OCI-M1 (cell line): ENCODE results near the gene HNRNPH3.
A peak's percentile ranks its signal among the peaks of the same experiment; 100 is the strongest.

Experiments used
- DNase-seq: peaks from one replicate; lab custom pipeline; 2025; lab: John Stamatoyannopoulos, UW

Gene HNRNPH3

DNA sequence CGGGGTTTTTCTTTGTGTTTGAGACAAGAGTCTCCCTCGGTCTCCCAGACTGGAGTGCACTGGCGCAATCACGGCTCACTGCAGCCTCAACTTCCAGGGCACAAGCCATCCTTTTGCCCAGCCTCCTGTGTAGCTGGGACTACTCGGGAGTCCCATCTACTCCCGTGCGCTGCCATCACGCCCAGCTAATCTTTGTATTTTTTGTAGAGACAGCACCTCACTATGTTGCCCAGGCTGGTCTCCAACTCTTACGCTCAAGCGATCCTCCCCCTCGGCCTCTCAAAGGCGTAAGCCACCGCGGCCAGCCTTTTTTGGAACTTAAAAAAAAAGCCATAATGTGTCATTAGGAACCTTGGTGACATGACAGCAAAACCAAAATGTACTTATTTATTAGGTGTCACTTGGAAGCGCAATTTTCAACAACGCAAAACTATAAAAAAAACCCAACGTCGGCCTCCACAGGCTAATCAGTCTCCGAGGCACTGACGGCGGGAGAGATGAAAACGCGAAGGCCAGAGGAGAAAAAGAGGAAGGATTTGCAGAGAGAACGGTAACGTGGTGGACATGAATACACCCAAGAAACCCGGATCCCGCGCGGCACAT lies 911 bp upstream of the HNRNPH3 start:
- DNase-seq, result no peak

DNA sequence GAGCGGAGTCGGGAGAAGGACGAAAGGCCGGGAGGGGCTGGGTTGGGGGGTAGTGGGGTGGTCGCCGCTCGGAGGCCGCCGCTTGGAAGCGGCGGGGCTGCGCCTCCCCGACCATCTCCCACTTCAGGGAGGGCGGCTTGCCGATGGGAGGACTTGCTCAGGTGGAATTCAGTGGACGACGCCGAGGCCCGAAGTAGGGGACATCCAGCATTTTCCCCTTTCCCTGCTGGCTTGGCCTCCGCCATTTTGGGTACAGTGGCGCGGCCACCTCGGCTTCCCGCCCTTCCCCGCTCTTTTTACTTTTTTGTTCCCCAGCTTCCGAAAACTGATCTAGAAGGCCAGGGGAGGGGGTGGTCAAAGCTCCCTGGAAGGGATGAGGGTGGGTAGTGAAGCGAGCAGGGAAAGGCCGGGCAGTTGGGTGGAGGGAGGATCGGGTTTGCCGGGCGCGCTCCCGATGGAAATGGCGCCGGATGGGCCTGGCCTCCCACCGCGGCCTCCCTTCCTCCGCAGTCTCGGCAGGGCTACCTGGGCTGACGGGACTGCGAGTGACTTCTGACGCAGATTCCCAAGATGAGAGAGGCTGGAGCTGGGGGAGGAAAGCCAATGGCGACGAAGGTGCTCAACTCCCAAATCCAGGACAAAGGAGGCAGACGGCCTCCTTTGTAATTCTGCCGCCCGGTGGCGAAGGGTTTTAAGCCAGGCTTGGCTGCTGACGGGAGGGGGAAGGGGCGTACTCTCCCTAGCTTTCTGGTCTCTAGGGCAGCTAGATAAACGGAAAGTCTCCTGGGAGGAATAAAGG lies 594 bp downstream of the HNRNPH3 start, which contains the start of gene PBLD:
Gene PBLD, minus strand, starts transcription at position 670 of the 799 bp plus-strand sequence. CDS start 26,084 bp downstream, outside the sequence.
- peak; percentile 93 for DNase-seq

DNA sequence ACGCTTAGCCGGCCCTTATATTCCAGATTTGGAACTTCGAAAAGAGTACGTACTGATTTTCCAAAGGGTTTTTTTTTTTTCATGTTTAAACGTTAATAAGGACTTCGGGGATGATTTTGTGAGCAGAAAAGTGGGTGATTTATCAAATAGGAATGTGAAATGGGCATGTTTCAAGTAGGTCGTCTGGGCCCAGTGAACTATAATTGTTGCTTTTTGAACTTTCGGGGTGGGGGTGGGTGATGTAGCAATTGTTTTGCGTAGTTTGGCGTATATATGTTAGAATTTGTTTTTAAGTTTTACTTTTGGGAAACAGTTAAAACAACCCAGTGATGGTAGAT lies 1.2 kb downstream of the HNRNPH3 start:
- no peak for DNase-seq

DNA sequence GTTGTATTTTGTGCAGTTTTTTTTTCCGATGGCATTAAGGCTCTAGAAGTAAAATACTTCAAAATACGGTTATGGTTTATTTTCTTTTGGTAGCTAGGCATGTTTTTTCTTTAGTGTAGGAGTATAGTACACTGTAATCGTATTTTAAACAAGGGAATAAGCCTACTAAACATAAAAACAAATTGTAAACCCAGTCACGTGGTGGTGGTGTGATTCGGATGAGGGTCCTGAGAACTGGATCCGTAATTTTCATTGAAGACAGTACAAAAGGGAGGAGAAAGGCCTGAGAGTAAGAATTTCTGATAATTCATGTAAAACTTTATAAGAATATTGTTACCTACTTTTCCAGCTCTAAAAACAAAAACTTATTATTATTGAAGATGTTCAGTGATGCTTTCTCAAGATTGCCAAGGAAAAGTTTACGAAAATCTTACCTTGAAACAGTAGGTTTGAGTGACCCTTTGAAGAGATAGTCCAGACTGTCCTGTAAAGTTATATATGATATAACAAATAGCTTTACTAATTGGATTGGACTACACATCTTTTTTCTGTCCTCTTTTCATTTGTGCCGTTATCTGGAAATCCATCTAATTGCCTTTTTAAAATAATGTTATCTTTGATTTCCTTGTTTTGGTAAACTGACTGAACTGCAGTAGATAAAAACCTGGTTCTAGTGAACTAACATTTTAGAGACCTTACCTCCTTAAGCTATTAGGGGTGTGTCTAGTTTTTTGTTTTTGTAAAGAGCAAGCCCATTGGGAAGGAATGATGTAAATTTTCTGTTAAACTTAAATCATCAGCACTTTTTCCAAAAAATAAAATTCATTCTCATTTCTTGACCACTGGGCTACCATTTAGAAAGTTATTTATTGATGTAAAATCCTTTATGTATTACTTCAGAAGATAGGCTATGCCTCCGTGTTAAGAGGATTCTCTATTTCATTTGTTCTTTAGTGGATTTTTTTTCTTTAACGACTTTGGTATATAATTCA lies 1.9 kb downstream of the HNRNPH3 start:
- peak; percentile 57 for DNase-seq

DNA sequence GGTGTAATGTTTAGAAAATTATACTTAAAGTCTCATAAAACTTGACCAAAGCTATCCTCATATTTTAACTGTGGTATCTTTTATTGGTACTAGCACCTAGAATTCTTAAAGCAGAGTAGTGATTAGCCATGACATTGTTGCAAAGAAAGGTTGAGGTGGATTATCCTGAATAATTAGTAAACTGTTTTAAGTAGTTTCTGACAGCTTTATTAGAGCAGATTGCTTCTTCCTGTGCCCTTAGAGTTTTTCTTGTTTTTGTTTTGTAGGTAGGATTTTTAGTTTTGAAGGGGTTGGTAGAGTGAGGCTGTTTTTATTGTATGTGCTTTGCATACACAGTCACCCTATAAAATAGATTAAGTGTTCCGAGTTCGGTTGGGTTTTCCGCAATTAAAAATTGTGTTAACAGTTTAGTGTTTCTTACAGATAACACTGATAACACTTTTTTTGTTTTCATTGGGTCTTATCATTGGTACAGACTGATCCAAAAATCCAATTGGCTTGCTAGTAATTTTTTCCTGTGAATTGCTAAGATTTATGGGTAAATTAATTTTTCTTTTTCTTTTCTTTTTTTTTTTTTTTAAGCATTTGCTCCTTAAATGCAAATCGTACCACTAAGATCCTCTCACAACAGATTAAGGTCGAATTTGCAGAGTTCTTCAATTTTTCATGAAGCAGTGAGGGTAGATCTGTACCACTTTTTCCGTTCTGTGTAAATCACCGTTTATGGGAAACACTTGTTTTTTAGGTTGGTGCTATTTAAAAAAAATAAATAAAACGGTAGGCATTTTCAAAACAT lies 3.0 kb downstream of the HNRNPH3 start:
- DNase-seq, result peak; percentile 33

DNA sequence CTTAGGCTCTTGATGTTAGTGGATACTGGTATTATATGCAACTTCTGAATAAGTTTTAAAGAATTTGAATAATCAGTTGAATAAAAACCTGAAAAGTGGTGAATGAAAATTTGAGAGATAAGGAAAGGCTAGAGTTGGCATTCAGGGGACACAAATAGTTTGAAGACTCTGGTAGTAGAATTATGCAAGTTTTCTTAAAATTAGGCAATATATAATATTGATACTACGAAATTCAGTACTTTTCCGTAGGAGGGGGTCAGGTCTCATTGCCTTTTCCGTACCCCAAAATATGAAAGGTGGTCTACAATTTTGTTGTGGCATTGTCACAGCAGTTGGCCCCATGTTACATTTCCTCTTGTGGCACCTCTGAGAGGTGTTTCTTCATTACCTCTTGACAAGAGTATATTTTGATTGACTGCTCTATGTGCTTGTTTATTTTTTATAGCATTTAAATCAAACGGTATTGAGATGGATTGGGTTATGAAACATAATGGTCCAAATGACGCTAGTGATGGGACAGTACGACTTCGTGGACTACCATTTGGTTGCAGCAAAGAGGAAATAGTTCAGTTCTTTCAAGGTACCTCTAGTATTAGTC lies 5.0 kb downstream of the HNRNPH3 start:
- no peak for DNase-seq

DNA sequence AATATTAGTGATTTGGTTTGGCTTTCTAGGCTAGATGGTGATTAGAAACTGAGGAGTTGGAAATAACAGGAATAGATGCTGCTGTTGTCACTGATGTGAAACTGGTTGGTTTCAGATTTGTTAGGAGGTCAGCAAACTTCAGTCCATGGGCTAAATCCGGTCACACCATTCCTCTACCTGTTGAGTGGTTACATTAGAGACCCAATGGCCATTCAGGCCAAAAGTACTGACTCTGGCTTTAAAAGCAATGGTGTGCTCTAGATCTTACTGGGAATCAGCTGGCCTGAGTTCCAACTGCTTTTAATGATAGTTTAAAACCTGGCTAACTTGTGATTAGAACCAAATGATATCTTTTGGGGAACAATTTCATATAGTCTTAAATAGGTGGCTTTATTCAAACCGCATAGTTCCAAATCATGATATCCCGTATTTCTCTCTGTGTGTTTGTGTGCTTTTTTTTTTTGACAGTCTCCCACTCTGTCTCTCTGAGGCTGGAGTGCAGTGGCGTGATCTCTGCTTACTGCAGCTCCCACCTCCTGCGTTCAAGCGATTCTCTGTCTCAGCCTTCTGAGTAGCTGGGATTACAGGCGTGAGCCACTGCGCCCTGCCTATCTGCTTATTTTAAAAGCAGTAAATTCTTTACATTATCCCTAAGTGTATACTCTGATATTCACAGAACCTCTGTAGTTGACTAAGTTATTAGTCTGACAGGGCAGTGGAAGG lies 8.7 kb downstream of the HNRNPH3 start:
- DNase-seq, result no peak

DNA sequence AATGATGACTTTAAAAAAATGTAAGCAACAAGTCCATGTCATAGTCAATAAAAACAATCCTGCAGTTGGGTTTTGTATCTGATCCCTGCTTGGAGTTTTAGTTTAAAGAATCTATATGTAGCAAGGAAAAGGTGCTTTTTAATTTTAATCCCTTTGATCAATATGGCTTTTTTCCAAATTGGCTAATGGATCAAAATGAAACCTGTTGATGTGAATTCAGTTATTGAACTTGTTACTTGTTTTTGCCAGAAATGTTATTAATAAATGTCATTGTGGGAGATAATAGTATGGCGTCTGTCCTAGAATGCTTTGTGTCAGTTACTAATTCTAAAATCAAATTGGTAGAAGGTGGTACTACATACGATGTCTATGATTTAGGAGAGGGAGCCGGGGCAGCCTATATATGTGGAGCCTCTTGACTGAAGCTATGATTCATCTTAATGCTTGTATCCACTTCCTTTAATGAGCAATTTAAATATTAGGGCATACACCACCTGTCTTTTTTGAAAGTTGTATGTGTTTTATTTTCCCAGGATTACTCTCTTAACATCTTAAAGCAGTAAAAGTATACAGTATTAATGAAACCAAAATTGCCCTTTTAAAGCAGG lies 11.1 kb downstream of the HNRNPH3 start:
- DNase-seq, result no peak

DNA sequence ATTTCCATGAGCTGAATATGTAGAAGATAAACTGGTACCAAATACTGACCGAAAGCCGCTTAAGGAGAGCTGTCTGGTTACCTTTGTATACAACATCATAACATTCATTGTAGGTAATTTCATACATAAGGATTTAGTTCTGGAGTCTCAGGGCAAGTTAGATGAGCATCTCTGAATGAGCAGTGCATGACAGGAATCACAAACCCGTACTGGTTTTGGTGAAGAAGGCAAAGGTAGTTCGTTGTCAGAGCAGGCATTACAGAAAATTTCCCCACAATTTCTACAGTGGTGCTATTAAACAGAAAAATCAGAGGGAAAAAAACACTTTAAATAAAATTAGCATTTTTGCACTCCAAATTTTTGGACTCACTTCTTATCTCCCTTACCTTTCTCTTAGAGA lies 13.8 kb downstream of the HNRNPH3 start:
- no peak for DNase-seq

DNA sequence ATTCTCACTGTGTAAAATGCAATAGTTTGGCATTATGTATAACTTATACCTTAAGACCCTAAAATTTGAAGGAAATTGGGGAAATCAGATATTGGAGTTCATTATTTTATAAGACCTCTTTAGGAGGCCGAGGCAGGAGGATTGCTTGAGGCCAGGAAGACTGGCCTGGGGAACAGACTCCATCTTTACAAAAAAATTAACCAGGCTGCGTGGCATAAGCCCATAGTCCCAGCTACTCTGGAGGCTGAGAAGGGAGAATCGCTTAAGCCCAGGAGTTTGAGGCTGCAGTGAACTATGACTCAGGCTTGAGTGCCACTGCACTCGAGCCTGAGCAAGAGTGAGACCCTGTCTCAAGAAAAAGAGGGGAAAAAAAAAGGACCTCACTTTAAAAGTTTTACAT lies 14.9 kb downstream of the HNRNPH3 start:
- DNase-seq, result no peak

DNA sequence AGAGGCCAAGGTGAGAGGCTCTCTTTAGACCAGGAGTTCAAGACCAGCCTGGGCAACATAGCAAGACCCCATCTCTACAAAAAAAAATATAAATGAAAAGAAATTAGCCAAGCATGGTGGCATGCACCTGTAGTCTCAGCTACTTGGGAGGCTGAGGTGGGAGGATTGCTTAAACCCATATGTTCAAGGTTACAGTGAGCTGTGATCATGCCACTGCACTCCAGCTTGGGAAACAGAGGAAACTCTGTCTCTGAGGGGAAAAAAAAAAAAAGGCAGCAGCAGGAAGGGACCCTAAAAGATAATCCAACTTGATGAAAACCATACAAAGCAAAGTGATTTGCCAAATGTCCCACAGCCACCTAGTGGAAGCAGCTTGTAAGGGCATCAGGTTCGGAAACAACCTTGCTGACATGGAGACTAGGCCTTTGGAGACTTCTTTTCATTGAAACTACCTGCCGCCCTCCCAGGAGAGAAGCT lies 16.4 kb downstream of the HNRNPH3 start:
- DNase-seq, result peak; percentile 69

DNA sequence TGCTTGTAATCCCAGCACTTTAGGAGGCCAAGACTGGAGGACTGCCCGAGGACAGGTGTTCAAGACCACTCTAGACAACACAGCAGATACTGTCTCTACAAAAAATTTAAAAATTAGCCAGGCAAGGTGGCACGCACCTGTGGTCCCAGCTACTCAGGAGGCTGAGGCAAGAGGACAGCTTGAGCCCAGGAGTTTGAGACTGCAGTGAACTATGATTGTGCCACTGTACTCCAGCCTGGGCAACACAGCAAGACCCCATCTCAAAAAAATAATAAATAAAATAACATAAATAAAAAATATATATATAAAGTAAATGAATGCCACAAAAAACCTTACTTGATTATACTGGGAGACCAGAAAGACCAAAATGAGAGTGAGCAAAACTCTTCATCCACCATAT lies 21.7 kb downstream of the HNRNPH3 start:
- DNase-seq, result no peak

DNA sequence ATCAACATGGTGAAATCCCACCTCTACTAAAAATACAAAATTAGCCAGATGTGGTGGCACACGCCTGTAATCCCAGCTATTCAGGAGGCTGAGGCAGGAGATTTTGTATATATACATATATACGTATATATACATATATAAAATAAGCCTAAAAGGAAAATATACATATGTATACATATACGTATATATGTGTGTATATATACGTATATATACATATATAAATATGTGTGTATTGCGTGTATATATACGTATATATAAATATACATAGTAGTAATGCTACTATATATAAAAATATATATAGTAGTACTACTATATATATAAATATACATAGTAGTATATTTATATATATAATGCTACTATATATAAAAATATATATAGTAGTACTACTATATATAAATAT lies 27.3 kb downstream of the HNRNPH3 start:
- DNase-seq, result no peak

DNA sequence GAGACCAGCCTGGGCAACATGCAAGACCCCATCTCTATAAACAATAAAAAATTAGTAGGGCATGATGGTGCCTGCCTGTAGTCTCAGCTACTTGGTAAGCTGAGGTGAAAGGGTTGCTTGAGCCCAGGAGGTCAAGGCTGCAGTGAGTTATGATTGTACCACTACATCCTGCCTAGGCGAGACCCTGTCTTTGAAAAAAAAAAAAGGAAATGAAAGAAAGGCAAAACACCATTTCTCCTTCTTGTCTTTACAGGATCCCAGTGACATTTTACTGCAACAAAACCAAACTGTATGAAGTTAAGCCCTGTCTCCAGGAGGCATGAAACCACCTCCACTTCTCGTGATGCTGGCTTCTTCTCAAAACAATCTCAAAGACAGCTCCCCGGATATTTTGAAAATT lies 30.7 kb downstream of the HNRNPH3 start:
- DNase-seq, result no peak

DNA sequence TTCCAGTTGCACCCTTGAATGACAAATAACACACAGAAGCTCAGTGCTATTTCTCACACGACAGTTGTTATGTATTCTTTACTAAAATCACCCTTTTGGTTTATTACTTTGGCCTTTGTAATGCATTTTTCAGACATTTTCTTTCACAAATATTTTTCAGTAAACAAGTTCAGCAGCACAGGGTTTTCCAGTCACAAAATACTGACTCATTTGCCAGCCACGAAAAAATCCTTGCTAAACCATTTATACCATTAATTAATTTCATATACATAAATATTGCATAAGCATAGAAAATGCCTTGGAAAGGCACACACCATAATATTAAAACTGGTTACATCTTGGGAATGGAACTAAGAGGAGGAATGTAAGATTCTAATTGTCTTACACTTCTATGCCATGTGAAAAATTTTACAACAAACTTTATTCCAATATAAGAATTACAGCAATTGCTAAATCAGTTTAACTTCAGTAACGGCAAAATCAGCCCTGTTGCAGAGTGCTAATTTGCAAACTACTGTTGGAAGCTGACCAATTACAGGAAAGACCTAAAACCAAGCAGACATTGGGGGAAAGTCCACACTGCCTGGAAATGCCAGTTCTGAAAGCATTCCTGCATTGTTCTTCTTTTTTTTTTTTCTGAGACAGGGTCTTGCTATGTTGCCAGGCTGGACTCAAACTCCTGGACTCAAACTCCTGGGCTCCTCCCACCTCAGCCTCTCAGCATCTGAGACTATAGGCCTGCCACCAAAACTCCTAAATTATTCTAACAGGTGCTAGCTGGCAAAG lies 32.4 kb downstream of the HNRNPH3 start:
- no peak for DNase-seq

DNA sequence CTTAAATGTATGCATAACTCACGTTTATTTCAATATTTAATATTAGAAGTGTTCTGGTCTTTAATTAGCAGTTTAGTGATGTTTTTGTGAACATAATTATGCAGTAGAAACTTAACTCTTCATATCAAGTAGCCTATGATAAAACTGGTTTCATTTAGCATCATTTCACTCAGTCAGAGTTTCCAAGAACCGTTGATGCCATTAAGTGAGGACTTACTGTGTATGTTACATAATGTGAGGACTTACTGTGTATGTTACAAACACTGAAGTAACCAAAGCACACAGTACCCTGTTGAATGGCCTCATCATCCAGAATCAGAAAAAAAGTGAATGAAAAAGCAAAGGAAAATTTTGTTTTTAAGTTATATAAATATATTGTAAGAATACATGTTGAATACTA lies 33.7 kb downstream of the HNRNPH3 start:
- no peak for DNase-seq

DNA sequence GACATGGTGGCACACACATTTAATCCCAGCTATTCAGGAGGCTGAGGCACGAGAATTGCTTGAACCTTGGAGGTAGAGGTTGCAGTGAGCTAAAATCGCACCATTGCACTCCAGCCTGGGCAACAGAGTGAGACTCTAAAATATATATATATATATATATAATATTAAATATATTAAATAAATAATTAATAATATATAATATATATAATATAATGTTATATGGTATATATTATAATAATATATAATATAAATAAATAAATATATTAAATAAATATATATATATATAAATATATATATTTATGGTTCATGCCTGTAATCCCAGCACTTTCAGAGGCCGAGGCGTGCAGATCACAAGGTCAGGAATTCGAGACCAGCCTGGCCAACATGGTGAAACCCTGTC lies 34.7 kb downstream of the HNRNPH3 start:
- no peak for DNase-seq

DNA sequence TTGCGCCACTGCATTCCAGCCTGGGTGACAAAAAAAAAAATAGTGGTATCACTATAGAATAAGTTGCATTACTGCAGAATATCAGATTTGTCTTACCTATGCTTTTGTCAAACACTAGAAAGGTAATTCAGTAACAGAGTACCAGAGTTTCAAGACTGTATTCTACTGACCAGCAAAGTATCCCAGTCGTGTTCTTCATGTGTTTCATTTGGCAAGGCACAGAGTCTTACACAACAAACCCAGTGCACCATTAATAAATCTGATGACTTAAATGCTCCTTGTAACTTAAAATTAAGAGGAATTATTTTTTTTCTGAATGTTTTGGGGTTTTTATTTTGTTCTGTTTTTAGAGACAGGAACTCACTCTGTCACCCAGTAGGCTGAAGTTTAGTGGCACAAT lies 35.3 kb downstream of the HNRNPH3 start:
- no peak for DNase-seq

DNA sequence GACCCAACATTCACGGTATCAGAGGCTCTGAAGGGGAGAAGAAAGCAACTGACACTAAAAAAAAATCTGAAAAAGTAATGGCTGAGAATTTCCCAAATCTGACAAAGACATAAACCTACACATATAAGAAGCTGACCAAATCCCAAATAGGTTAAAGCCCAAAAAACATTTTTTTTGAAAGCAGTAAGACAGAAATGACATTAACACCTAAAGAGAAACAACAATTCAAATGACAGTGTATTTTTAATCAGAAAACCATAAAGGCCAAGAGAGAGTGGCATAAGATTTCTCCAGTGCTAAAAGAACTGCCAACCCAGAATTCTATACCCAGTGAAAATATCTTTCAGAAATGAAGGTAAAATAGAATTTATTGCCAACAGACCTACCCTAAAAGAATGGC lies 39.7 kb downstream of the HNRNPH3 start:
- DNase-seq, result no peak
